LNCaP clone FGC (cell line): ENCODE data around the gene ZNF688.
"Not testable (repeated sequence)": the region's sequence is repeated elsewhere in the genome, so short reads cannot be mapped to it uniquely, and the experiment has no call there.

Source experiments
- DNase-seq: peaks from one replicate; pipeline ENCODE4 v3.0.0-alpha.2; 2011; ENCODE audit warnings: low read depth
- H3K4me3 ChIP-seq: 2 replicates; pipeline ENCODE4 v1.5.1; 2011; ENCODE audit warnings: mild to moderate bottlenecking, low read depth, low read length, control low read depth
- CTCF ChIP-seq: IDR thresholded peaks from 2 replicates; pipeline ENCODE4 v1.5.1; 2012; ENCODE audit warnings: mild to moderate bottlenecking; ENCODE audit not compliant: control insufficient read depth, insufficient read depth; ENCODE audit errors: extremely low read depth

Gene ZNF688

GRCh38 chr16:30601966-30602365, 30.5 kb upstream of the ZNF688 start:
- DNase-seq: no peak
- H3K4me3 ChIP-seq: no peak overlapping the region
- no peak for TF ChIP-seq CTCF

DNA sequence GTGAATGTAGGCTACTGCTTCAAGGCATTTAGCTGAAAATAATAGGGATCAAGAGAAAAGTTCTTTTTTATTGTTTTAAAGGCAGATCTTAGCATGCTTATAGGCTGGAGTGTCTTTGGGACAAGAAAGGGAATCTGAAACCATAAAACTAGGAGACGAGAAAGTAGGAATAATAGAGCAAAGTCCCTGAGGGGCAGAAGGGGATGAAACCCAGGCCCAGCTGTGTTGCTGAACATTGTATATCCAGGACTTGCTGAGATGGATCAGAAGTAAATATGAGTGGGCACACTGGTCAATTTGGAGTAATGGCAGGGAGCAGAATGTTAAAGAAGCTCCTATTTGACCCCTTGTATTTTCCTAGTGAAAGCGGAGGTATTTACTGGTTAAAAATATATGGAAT, 29.4 kb upstream of the ZNF688 start:
- no peak for TF ChIP-seq CTCF
- DNase-seq: no peak
- no peak overlapping the region for H3K4me3 ChIP-seq

GRCh38 chr16:30600215-30600614, 28.7 kb upstream of the ZNF688 start:
- no peak overlapping the region for H3K4me3 ChIP-seq
- TF ChIP-seq CTCF: no peak
- no peak for DNase-seq

- H3K4me3 ChIP-seq: no peak overlapping the region
- DNase-seq: no peak
- TF ChIP-seq CTCF: no peak
Measured at GRCh38 chr16:30592871-30593270, 21.4 kb upstream of the ZNF688 start.

- H3K4me3 ChIP-seq: not testable (repeated sequence)
Measured at GRCh38 chr16:30590869-30591268, 19.4 kb upstream of the ZNF688 start.

GRCh38 chr16:30589582-30589981, 18.1 kb upstream of the ZNF688 start:
- not testable (repeated sequence) for H3K4me3 ChIP-seq, DNase-seq

More at GRCh38 chr16:30590869-30591268, 19.4 kb upstream of the ZNF688 start:
- DNase-seq: not testable (repeated sequence)

- DNase-seq: no peak
- H3K4me3 ChIP-seq: no peak overlapping the region
- no peak for TF ChIP-seq CTCF
Measured at GRCh38 chr16:30588651-30589050, 17.1 kb upstream of the ZNF688 start.

DNA sequence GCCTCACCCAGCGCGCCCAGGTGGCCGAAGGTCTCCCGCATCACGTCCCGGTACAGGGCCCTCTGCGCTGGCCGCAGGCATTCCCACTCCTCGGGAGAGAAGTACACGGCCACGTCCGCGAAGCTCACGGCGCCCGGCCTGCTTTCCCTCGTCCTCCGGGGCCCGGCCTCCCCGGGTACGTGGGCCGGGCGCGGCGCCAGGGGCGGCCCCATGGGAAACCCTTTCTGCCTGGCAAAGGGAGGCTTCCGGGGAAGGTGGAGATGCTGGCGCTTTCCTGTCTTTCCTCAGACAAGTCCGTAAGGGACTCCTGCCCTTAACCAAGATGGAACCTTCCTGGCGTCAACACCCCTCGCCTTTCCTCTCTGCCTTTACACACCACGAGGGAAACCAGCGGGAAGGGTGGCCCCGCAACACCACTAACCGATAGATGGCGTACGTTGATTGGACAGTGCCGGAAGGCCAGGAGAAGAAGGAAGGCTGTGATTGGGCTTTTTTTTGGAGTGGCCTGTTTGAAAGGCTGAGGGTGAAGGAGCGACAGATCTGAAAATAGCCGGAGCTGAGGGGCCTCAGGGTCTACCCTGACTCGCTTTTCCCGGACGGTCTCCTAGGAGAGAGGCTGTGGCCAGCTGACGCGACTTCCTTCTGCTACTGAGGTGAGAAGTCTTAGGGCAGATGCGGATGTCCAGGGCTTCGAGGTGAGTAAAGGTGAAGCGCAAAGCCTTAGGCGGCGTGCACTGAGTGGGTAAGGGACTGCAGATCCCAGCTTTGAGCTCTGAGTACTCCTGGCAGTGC, 14.1 kb upstream of the ZNF688 start, which contains the start of gene ZNF785:
Gene ZNF785, minus strand, starts transcription at position 298 of the 792 bp plus-strand sequence. Its CDS starts 86 bp downstream, at position 212.
- no peak for TF ChIP-seq CTCF
- DNase-seq: peak; percentile 93
- peak within 1 kb of the TSS; percentile 66 for H3K4me3 ChIP-seq
